ENCODE measurements around the gene DMAC2. TPM values are rescaled to one million over a fixed set of nuclear protein-coding genes. Genes with fewer than 3 reads are reported as not detected.

The DMAC2 gene
- total and polyA plus RNA-seq, 2 donors (not counting 3 experiments of a cell fraction or from before 2014, with no cell fraction given): 65.4 to 137 TPM

GRCh38 chr19:41420101-41420880 is 19.4 kb downstream of the DMAC2 start:
- BruUV-seq (replicated peaks): no TSS peak
- no peak overlapping the region for H3K27ac ChIP-seq (ENCODE audit: insufficient read depth, low read depth, low read length)
- no peak overlapping the region for H3K4me3 ChIP-seq (replicated peaks in 1 of 3; ENCODE audit: insufficient read depth in 1 of 3, low read depth in 1 of 3, low read length in 3 of 3)
- H3K9ac ChIP-seq (replicated peaks; ENCODE audit: extremely low read depth, insufficient read depth, low read length): no peak overlapping the region
- TF ChIP-seq FOS (IDR thresholded peaks at IDR 0.05; ENCODE audit: borderline replicate concordance, insufficient read depth, low read length) (no peak), POLR2AphosphoS5 (IDR thresholded peaks at IDR 0.05; ENCODE audit: insufficient read depth, low read depth, low read length) (no peak), GATA2 (IDR thresholded peaks at IDR 0.05; ENCODE audit: insufficient read depth, insufficient read length, low read depth, low read length) (no peak), MAX (IDR thresholded peaks at IDR 0.05; ENCODE audit: insufficient read depth, insufficient read length) (no peak), JUN (IDR thresholded peaks at IDR 0.05; ENCODE audit: borderline replicate concordance, insufficient read depth, insufficient read length, low read depth) (no peak), EZH2 (IDR thresholded peaks at IDR 0.05; ENCODE audit: borderline replicate concordance, low read depth, low read length, severe bottlenecking) (no peak), POLR2A (IDR thresholded peaks at IDR 0.05; ENCODE audit: low read depth, low read length) (no peak), MYC (IDR thresholded peaks at IDR 0.05; ENCODE audit: low read depth, low read length) (no peak)
- TF ChIP-seq, protein P1, sequence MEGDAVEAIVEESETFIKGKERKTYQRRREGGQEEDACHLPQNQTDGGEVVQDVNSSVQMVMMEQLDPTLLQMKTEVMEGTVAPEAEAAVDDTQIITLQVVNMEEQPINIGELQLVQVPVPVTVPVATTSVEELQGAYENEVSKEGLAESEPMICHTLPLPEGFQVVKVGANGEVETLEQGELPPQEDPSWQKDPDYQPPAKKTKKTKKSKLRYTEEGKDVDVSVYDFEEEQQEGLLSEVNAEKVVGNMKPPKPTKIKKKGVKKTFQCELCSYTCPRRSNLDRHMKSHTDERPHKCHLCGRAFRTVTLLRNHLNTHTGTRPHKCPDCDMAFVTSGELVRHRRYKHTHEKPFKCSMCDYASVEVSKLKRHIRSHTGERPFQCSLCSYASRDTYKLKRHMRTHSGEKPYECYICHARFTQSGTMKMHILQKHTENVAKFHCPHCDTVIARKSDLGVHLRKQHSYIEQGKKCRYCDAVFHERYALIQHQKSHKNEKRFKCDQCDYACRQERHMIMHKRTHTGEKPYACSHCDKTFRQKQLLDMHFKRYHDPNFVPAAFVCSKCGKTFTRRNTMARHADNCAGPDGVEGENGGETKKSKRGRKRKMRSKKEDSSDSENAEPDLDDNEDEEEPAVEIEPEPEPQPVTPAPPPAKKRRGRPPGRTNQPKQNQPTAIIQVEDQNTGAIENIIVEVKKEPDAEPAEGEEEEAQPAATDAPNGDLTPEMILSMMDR (IDR thresholded peaks at IDR 0.05; ENCODE audit: extremely low read depth in 1 of 2, insufficient read depth in 1 of 2, low read depth in 1 of 2, low read length in 2 of 2): no peak
- no peaks in the 10 kb centered on the region for H3K27me3 ChIP-seq (ENCODE audit: control insufficient read depth in 2 of 2, insufficient read depth in 2 of 2, low read length in 2 of 2)
- H3K4me2 ChIP-seq (ENCODE audit: insufficient read depth, low read length): no peak overlapping the region
- H4K20me1 ChIP-seq (replicated peaks; ENCODE audit: control insufficient read depth, extremely low read depth, insufficient read depth, low read length): no peaks in the 10 kb centered on the region
- no peaks in the 10 kb centered on the region for H3K79me2 ChIP-seq (ENCODE audit: control insufficient read depth, insufficient read depth, low read length)
- peaks cover 0 to 43% of the 10 kb centered on the region in 2 experiments for H3K36me3 ChIP-seq (ENCODE audit: control insufficient read depth in 2 of 2, extremely low read depth in 1 of 2, insufficient read depth in 2 of 2, low read length in 2 of 2)
- FAIRE-seq (no peak), DNase-seq (ENCODE audit: low read depth, low spot score) (no peak)
- dilution Hi-C loops (cut with MboI; ENCODE audit: extremely low pct_ligation_motif_present, low sequenced_read_pairs) (no loop called here), intact Hi-C loops (cut with micrococcal nuclease) (no loop called here)
- no peaks in the 10 kb centered on the region for H3K4me1 ChIP-seq (ENCODE audit: control insufficient read depth, extremely low read depth, insufficient read depth, low read length)
- CTCF ChIA-PET: no interaction called here
- no peaks in the 10 kb centered on the region for H3K9me1 ChIP-seq (replicated peaks; ENCODE audit: control insufficient read depth, extremely low read depth, insufficient read depth, low read length)
- no peak overlapping the region for H2AFZ ChIP-seq (ENCODE audit: low read depth, low read length)
- H3K9me3 ChIP-seq (replicated peaks; ENCODE audit: control insufficient read depth, insufficient read depth, low read length): no peaks in the 10 kb centered on the region
- POLR2A ChIA-PET: interaction anchor here (0.7 kb wide), 1 partner anchor 14 kb away, joined by 3 read pairs; no protein-coding TSS in a partner anchor

Measured in endothelial cell of umbilical vein (primary cell).